HEK293 (cell line): ENCODE measurements around the gene RIPOR1.
"Not testable (repeated sequence)": the region's sequence is repeated elsewhere in the genome, so short reads cannot be mapped to it uniquely, and the experiment has no call there.

Experiments used
- CTCF ChIA-PET: fragments of 350-600 bp; formaldehyde crosslinking; extraction: SDS; loops from one replicate; lab custom pipeline; 2021; ENCODE audit warnings: antibody characterized with exemption; lab: Yijun Ruan, JAX
- POLR2A ChIA-PET: fragments of 300-600 bp; formaldehyde crosslinking; extraction: SDS; loops from one replicate; lab custom pipeline; 2020; ENCODE audit warnings: antibody characterized with exemption, inconsistent platforms; lab: Yijun Ruan, JAX
- H3K27ac ChIP-seq: fragments of 200-500 bp; sonication (Bioruptor generic); 2 replicates; pipeline ENCODE4 v1.5.1; 2014; ENCODE audit warnings: low read depth, low read length, control low read depth, inconsistent platforms; ENCODE audit errors: extremely low read depth
- H3K36me3 ChIP-seq, 2 experiments: fragments of 200-500 bp in 1 of 2; sonication (Bioruptor generic) in 1 of 2; 1 replicate in 1 of 2; 2 replicates in 1 of 2; pipeline ENCODE4 v1.5.1; 2014 to 2017; ENCODE audit warnings: inconsistent platforms in 2 of 2, low read length in 2 of 2; ENCODE audit not compliant: control insufficient read depth in 2 of 2, insufficient read depth in 1 of 2
- H3K4me1 ChIP-seq: fragments of 200-500 bp; sonication (Bioruptor generic); 2 replicates; pipeline ENCODE4 v1.5.1; 2014; ENCODE audit warnings: mild to moderate bottlenecking, low read length, inconsistent platforms; ENCODE audit not compliant: control insufficient read depth, insufficient read depth
- H3K4me3 ChIP-seq: 2 replicates; pipeline ENCODE4 v1.5.1; 2011; ENCODE audit warnings: low read depth, mild to moderate bottlenecking, control low read depth, low read length, moderate library complexity
- H3K9me3 ChIP-seq: fragments of 200-500 bp; sonication (Bioruptor generic); 2 replicates; pipeline ENCODE4 v1.5.1; 2014; ENCODE audit warnings: low read depth, low read length, inconsistent platforms; ENCODE audit not compliant: control insufficient read depth, insufficient read depth
- EGR2 ChIP-seq: fragments of 450-650 bp; formaldehyde crosslinking; IDR thresholded peaks from 2 replicates; pipeline ENCODE4 v1.5.1; 2016; ENCODE audit warnings: low read depth, missing biosample characterization, missing genetic modification characterization
- PRDM1 ChIP-seq: fragments of 450-650 bp; formaldehyde crosslinking; IDR thresholded peaks from 2 replicates; pipeline ENCODE4; 2016; ENCODE audit warnings: missing biosample characterization, missing genetic modification characterization
- ZFHX2 ChIP-seq: fragments of 450-650 bp; formaldehyde crosslinking; conservative IDR thresholded peaks from 2 replicates; pipeline ENCODE4 v1.5.1; 2016; ENCODE audit warnings: missing biosample characterization, missing genetic modification characterization
- ZNF138 ChIP-seq: fragments of 450-650 bp; formaldehyde crosslinking; IDR thresholded peaks from 2 replicates; pipeline ENCODE4 v1.5.1; 2016; ENCODE audit warnings: missing biosample characterization, missing genetic modification characterization, borderline replicate concordance
- ZNF473 ChIP-seq: fragments of 450-650 bp; formaldehyde crosslinking; IDR thresholded peaks from 2 replicates; pipeline ENCODE4 v1.5.1; 2017; ENCODE audit warnings: missing biosample characterization, missing genetic modification characterization
- ZNF558 ChIP-seq: fragments of 450-650 bp; formaldehyde crosslinking; IDR thresholded peaks from 2 replicates; pipeline ENCODE4 v1.5.1; 2016; ENCODE audit warnings: missing biosample characterization, missing genetic modification characterization
- ZNF600 ChIP-seq: fragments of 450-650 bp; formaldehyde crosslinking; IDR thresholded peaks from 2 replicates; pipeline ENCODE4 v1.5.1; 2016; ENCODE audit warnings: missing biosample characterization, missing genetic modification characterization
- ZNF791 ChIP-seq: fragments of 450-650 bp; formaldehyde crosslinking; IDR thresholded peaks from 2 replicates; pipeline ENCODE4 v1.5.1; 2016; ENCODE audit warnings: missing biosample characterization, missing genetic modification characterization
- TF ChIP-seq, protein P1 (sequence below): fragments of 450-650 bp; formaldehyde crosslinking; IDR thresholded peaks from 2 replicates; pipeline ENCODE4 v1.5.1; 2016; ENCODE audit warnings: missing biosample characterization, missing genetic modification characterization
- TF ChIP-seq, protein P2 (sequence below): fragments of 450-650 bp; formaldehyde crosslinking; IDR thresholded peaks from 2 replicates; pipeline ENCODE4 v1.5.1; 2017; ENCODE audit warnings: missing biosample characterization, missing genetic modification characterization

Gene RIPOR1

DNA sequence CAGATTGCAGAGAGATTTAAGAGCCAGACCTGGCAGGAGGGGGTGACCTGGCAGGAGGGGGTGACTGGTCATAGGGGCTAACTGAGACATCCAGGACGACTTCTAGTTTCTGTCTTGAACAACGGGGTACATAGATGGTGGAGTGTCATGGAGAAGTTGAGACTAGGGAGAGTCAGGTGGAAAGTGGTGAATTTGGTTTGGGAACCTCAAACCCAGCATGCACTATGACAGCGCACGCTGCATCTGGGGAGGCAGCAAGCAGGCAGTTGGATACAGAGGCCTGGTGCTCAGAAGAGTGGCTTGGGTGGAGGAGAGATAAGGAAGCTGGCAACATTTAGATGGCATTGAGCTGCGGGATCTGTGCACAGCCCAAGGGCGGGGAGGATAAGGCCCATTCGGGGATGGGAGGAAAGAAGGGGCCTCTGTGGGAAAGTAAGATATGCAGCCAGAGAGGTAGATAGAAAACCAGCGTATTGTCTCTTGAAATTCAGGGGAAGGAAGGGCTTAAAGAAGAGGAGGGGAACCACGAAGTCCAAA lies 4.5 kb downstream of the RIPOR1 start:
- ChIA-PET CTCF (interaction anchor here (0.7 to 5.6 kb wide), 8 partner anchors 8 to 110 kb away, joined by 3 to 62 read pairs (median 4); no protein-coding TSS in a partner anchor), POLR2A (interaction anchor here (0.7 to 2.0 kb wide), 3 partner anchors 12 to 710 kb away, joined by 3 to 10 read pairs (median 3); partner anchors contain the start of gene ACD)
- TF ChIP-seq PRDM1 (tag by site-specific recombination), result peak; percentile 56; the same call in 1 of the 2 replicates
- no peak for TF ChIP-seq ZNF558
- Histone ChIP-seq H3K27ac (no peak overlapping the region), H3K9me3 (no peaks in the 10 kb centered on the region), H3K4me3 (no peak overlapping the region), H3K4me1 (no peaks in the 10 kb centered on the region), H3K36me3 (peaks cover 0 to 3% of the 10 kb centered on the region in 2 experiments; a peak in 1 of 3 replicates)

DNA sequence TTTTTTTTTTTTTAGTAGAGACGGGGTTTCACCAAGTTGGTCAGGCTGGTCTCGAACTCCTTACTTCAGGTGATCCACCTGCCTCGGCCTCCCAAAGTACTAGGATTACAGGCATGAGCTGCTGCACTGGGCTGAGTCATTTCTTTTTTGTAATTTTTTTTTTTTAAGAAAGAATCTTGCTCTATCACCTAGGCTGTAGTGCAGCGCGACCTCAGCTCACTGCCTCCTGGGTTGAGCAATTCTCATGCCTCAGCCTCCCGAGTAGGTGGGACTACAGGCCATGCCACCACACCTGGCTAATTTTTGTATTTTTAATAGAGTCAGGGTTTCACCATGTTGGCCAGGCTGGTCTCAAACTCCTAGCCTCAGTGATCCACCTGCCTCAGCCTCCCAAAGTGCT lies 5.4 kb downstream of the RIPOR1 start:
- H3K4me3 ChIP-seq, POLR2A ChIA-PET, H3K36me3 ChIP-seq, H3K27ac ChIP-seq, H3K9me3 ChIP-seq, H3K4me1 ChIP-seq: not testable (repeated sequence)
- CTCF ChIA-PET, result interaction anchor here (0.7 to 5.6 kb wide), 4 partner anchors 10 to 56 kb away, joined by 3 to 62 read pairs (median 6); no protein-coding TSS in a partner anchor

DNA sequence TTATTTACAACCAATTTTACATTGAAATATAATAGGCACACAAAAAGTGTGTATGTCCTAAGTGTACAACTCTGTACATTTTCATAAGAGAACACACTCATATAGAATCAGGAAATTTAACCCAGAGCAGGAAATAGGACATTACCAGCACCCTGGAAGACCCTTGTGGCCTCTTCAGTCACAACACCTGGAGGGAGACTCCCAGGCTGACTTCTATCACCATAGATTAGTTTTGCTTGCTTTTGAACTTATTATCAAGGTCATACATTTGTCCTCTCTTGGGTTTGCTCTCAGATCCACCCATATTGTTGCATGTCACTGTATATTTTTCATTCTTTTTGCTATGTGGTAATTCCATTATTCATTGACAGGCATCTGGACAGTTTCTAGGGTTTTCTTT lies 5.8 kb downstream of the RIPOR1 start:
- POLR2A ChIA-PET, result interaction anchor here (0.7 kb wide), 1 partner anchor 443 kb away, joined by 6 read pairs; no protein-coding TSS in a partner anchor
- Histone ChIP-seq H3K4me1 (no peaks in the 10 kb centered on the region; the same call in 1 of the 2 replicates), H3K9me3 (no peaks in the 10 kb centered on the region)

DNA sequence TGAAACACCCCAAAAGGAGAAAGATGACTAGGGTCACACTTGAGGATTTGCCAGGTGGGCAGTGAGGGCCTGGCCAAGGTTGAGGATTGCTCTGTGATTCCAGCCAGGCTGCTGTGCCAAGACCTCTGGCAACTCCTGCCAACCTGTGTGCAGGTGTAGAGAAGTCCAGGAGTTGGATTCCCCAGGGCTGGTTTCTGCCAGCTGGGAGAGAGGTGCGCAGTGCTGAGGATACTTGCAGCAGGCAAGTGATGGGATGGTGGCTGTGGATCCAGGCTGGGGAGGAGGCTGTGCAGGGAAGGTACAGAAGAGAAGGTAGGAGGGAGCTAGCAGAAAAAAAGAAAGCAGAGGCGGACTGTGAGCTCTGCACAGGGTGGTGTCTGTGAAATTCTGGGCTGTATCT lies 6.6 kb downstream of the RIPOR1 start:
- Histone ChIP-seq H3K4me1 (no peaks in the 10 kb centered on the region; the same call in 1 of the 2 replicates), H3K4me3 (no peak overlapping the region), H3K9me3 (no peaks in the 10 kb centered on the region), H3K36me3 (peaks cover 0 to 19% of the 10 kb centered on the region in 2 experiments; a peak in 1 of 3 replicates), H3K27ac (no peak overlapping the region)
- ChIA-PET CTCF (interaction anchor here (1.1 to 3.4 kb wide), 3 partner anchors 14 to 110 kb away, joined by 3 to 22 read pairs (median 9); partner anchors contain the start of gene CARMIL2), POLR2A (interaction anchor here (0.7 kb wide), 1 partner anchor 442 kb away, joined by 6 read pairs; no protein-coding TSS in a partner anchor)
- TF ChIP-seq ZFHX2 (tag by site-specific recombination) (peak; percentile 21; the same call in 1 of the 2 replicates), ZNF138 (tag by site-specific recombination) (no peak), ZNF473 (tag by site-specific recombination) (no peak), ZNF791 (tag by site-specific recombination) (no peak), EGR2 (tag by site-specific recombination) (0 out of 2 replicates have a peak, but pooled peaks have one; percentile 31)
- TF ChIP-seq, protein P1, sequence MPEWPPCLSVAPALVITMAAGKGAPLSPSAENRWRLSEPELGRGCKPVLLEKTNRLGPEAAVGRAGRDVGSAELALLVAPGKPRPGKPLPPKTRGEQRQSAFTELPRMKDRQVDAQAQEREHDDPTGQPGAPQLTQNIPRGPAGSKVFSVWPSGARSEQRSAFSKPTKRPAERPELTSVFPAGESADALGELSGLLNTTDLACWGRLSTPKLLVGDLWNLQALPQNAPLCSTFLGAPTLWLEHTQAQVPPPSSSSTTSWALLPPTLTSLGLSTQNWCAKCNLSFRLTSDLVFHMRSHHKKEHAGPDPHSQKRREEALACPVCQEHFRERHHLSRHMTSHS (tag by site-specific recombination), result no peak

More for the DNA sequence above, 5.8 kb downstream of the RIPOR1 start:
- Histone ChIP-seq H3K27ac (no peak overlapping the region), H3K4me3 (no peak overlapping the region), H3K36me3 (peaks cover 0 to 12% of the 10 kb centered on the region in 2 experiments; a peak in 1 of 3 replicates)
- CTCF ChIA-PET, result interaction anchor here (0.6 to 5.6 kb wide), 5 partner anchors 14 to 507 kb away, joined by 3 to 62 read pairs (median 3); partner anchors contain the start of gene CARMIL2
- TF ChIP-seq, protein P2, sequence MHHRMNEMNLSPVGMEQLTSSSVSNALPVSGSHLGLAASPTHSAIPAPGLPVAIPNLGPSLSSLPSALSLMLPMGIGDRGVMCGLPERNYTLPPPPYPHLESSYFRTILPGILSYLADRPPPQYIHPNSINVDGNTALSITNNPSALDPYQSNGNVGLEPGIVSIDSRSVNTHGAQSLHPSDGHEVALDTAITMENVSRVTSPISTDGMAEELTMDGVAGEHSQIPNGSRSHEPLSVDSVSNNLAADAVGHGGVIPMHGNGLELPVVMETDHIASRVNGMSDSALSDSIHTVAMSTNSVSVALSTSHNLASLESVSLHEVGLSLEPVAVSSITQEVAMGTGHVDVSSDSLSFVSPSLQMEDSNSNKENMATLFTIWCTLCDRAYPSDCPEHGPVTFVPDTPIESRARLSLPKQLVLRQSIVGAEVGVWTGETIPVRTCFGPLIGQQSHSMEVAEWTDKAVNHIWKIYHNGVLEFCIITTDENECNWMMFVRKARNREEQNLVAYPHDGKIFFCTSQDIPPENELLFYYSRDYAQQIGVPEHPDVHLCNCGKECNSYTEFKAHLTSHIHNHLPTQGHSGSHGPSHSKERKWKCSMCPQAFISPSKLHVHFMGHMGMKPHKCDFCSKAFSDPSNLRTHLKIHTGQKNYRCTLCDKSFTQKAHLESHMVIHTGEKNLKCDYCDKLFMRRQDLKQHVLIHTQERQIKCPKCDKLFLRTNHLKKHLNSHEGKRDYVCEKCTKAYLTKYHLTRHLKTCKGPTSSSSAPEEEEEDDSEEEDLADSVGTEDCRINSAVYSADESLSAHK, result 0 out of 2 replicates have a peak, but pooled peaks have one; percentile 27
- TF ChIP-seq ZNF600, result no peak
